ENCODE data around the gene KIAA1671.

The KIAA1671 gene

DNA sequence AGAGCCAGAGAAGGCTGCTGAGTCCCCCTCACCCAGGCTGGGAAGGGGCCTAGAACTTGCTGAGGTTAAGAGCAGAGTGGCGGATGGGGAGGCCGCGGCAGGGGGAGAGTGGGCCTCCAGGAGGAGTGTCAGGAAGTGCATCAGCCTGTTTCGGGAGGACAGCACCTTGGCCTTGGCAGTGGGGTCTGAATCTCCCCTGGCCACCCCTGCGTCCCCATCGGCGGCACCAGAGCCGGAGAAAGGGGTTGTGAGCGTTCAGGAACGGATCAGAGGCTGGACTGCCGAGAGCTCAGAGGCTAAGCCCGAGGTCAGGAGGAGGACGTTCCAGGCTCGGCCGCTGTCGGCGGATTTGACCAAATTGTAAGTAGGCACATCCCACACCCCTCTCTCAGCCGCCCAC lies 76.7 kb downstream of the KIAA1671 start:
- Histone ChIP-seq H3K27me3 (ENCODE audit: insufficient read depth, low read length) (0 out of 2 replicates have a peak, but pooled peaks cover 7% of the 10 kb centered on the region), H3K79me2 (ENCODE audit: insufficient read depth, low read length) (no peaks in the 10 kb centered on the region), H2AFZ (ENCODE audit: low read length) (no peak overlapping the region), H3K4me1 (ENCODE audit: insufficient read depth, low read length, severe bottlenecking) (no peaks in the 10 kb centered on the region), H3K27ac (ENCODE audit: low read depth, low read length, poor library complexity, severe bottlenecking) (no peak overlapping the region), H3K4me2 (ENCODE audit: low read length) (no peak overlapping the region), H3K4me3 (ENCODE audit: low read depth, low read length, poor library complexity, severe bottlenecking) (no peak overlapping the region), H3K9me2 (ENCODE audit: low read depth, low read length) (no peaks in the 10 kb centered on the region), H3K36me3 (ENCODE audit: insufficient read depth, low read length) (no peaks in the 10 kb centered on the region), H3F3A (ENCODE audit: insufficient read depth, low read length) (no peaks in the 10 kb centered on the region), H3K9me3 (ENCODE audit: low read length) (no peaks in the 10 kb centered on the region), H3K9ac (ENCODE audit: low read length) (no peak overlapping the region), H4K20me1 (ENCODE audit: insufficient read depth, low read length) (no peaks in the 10 kb centered on the region)
- TF ChIP-seq, protein P1, sequence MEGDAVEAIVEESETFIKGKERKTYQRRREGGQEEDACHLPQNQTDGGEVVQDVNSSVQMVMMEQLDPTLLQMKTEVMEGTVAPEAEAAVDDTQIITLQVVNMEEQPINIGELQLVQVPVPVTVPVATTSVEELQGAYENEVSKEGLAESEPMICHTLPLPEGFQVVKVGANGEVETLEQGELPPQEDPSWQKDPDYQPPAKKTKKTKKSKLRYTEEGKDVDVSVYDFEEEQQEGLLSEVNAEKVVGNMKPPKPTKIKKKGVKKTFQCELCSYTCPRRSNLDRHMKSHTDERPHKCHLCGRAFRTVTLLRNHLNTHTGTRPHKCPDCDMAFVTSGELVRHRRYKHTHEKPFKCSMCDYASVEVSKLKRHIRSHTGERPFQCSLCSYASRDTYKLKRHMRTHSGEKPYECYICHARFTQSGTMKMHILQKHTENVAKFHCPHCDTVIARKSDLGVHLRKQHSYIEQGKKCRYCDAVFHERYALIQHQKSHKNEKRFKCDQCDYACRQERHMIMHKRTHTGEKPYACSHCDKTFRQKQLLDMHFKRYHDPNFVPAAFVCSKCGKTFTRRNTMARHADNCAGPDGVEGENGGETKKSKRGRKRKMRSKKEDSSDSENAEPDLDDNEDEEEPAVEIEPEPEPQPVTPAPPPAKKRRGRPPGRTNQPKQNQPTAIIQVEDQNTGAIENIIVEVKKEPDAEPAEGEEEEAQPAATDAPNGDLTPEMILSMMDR (IDR thresholded peaks at IDR 0.05; ENCODE audit: low read length): no peak
- TF ChIP-seq EZH2 (IDR thresholded peaks at IDR 0.05; ENCODE audit: borderline replicate concordance, low read length): no peak

DNA sequence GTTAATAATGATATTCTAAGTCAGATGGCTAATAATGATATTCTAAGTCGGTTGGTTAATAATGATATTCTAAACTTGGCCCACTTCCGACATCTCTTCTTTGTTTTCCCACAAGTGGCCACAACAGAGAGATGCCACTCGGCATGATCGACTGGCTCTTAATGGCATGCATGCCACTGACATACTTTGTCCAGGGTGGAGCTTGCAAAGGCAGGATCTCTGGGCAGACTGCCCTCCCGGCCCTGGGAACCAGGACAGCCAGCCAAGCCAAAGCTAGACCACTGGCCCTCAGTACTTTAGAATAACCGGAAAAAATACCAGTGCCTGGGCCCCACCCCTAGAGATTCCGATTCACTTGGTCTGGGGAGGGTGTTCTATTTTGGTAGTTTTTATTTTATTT lies 78.1 kb downstream of the KIAA1671 start:
- H3K27ac ChIP-seq (ENCODE audit: low read depth, low read length, poor library complexity, severe bottlenecking): no peak overlapping the region
- H3K9me3 ChIP-seq (ENCODE audit: low read length): no peaks in the 10 kb centered on the region
- H3K9me2 ChIP-seq (ENCODE audit: low read depth, low read length): no peaks in the 10 kb centered on the region
- H3F3A ChIP-seq (ENCODE audit: insufficient read depth, low read length): no peaks in the 10 kb centered on the region
- H3K4me2 ChIP-seq (ENCODE audit: low read length): no peak overlapping the region
- no peaks in the 10 kb centered on the region for H4K20me1 ChIP-seq (ENCODE audit: insufficient read depth, low read length)
- H3K4me1 ChIP-seq (ENCODE audit: insufficient read depth, low read length, severe bottlenecking): no peaks in the 10 kb centered on the region
- no peak overlapping the region for H3K4me3 ChIP-seq (ENCODE audit: low read depth, low read length, poor library complexity, severe bottlenecking)
- no peak overlapping the region for H2AFZ ChIP-seq (ENCODE audit: low read length)
- 0 out of 2 replicates have a peak, but pooled peaks cover 2% of the 10 kb centered on the region for H3K27me3 ChIP-seq (ENCODE audit: insufficient read depth, low read length)
- TF ChIP-seq, protein P1 (IDR thresholded peaks at IDR 0.05; ENCODE audit: low read length): no peak
- TF ChIP-seq EZH2 (IDR thresholded peaks at IDR 0.05; ENCODE audit: borderline replicate concordance, low read length): no peak
- H3K79me2 ChIP-seq (ENCODE audit: insufficient read depth, low read length): no peaks in the 10 kb centered on the region
- H3K9ac ChIP-seq (ENCODE audit: low read length): no peak overlapping the region
- H3K36me3 ChIP-seq (ENCODE audit: insufficient read depth, low read length): no peaks in the 10 kb centered on the region

DNA sequence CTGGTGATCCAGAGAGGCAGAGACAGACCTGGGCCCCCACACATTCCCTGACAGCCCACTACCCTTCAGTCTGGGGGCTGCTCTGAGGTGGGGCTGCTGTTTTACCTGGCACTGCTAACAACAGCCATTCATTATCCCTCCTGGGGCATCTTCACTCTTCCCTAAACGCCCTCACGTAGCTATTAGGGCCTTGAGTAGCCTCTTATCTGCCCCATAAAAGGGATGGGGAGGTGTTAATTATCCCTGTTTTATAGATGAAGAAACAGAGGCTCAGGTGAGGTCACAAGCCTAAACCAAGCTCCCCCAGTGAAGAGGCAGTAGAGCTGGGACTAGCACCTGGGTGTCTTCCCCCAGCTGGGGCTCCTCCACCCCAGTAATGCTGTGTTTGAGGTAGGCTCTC lies 79.5 kb downstream of the KIAA1671 start:
- Histone ChIP-seq H3K9me3 (ENCODE audit: low read length) (no peaks in the 10 kb centered on the region), H3K36me3 (ENCODE audit: insufficient read depth, low read length) (no peaks in the 10 kb centered on the region), H3K27me3 (ENCODE audit: insufficient read depth, low read length) (no peaks in the 10 kb centered on the region), H3K79me2 (ENCODE audit: insufficient read depth, low read length) (no peaks in the 10 kb centered on the region), H3F3A (ENCODE audit: insufficient read depth, low read length) (no peaks in the 10 kb centered on the region), H3K4me3 (ENCODE audit: low read depth, low read length, poor library complexity, severe bottlenecking) (no peak overlapping the region), H3K9me2 (ENCODE audit: low read depth, low read length) (no peaks in the 10 kb centered on the region), H3K27ac (ENCODE audit: low read depth, low read length, poor library complexity, severe bottlenecking) (no peak overlapping the region), H3K4me1 (ENCODE audit: insufficient read depth, low read length, severe bottlenecking) (no peaks in the 10 kb centered on the region), H4K20me1 (ENCODE audit: insufficient read depth, low read length) (no peaks in the 10 kb centered on the region), H3K4me2 (ENCODE audit: low read length) (no peak overlapping the region), H2AFZ (ENCODE audit: low read length) (no peak overlapping the region), H3K9ac (ENCODE audit: low read length) (no peak overlapping the region)
- TF ChIP-seq, protein P1 (IDR thresholded peaks at IDR 0.05; ENCODE audit: low read length): no peak
- no peak for TF ChIP-seq EZH2 (IDR thresholded peaks at IDR 0.05; ENCODE audit: borderline replicate concordance, low read length)
